Ectodermal cell (in vitro differentiated cells): ENCODE measurements around the gene MYL5.

Experiments used
- H3K27ac ChIP-seq: 2 replicates; pipeline ENCODE4 v1.7.0; 2013; ENCODE audit warnings: mild to moderate bottlenecking, low read depth, low read length; ENCODE audit not compliant: insufficient read depth, poor library complexity, severe bottlenecking
- H3K27me3 ChIP-seq: 2 replicates; pipeline ENCODE4 v1.7.0; 2013; ENCODE audit warnings: mild to moderate bottlenecking, low read length; ENCODE audit not compliant: insufficient read depth, control insufficient read depth, poor library complexity, severe bottlenecking
- H3K36me3 ChIP-seq: one replicate; pipeline ENCODE4 v1.7.0; 2013; ENCODE audit warnings: low read length; ENCODE audit not compliant: control insufficient read depth, insufficient read depth
- H3K4me1 ChIP-seq: one replicate; pipeline ENCODE4 v1.7.0; 2013; ENCODE audit warnings: low read length; ENCODE audit not compliant: control insufficient read depth, insufficient read depth
- H3K4me3 ChIP-seq: 2 replicates; pipeline ENCODE4 v1.7.0; 2013; ENCODE audit warnings: low read depth, low read length, control low read depth; ENCODE audit not compliant: insufficient read depth
- H3K9me3 ChIP-seq: 2 replicates; pipeline ENCODE4 v1.7.0; 2013; ENCODE audit warnings: mild to moderate bottlenecking, low read length, moderate library complexity; ENCODE audit not compliant: control insufficient read depth
- WGBS, 2 experiments: methylation state at CpG; one replicate each; pipeline ENCODE4 v1.1.7; 2013; ENCODE audit warnings: missing lambda C conversion rate in 2 of 2; 5-methylcytosine and 5-hydroxymethylcytosine counted together

MYL5 gene

GRCh38 chr4:673349-674091, 822 bp upstream of the MYL5 start:
- no peak overlapping the region for H3K27ac ChIP-seq
- no peaks in the 10 kb centered on the region for H3K9me3 ChIP-seq
- 8 to 9% methylated on average over 55 of the region's 55 CpGs for WGBS, 2 experiments
- peaks cover 13% of the 10 kb centered on the region for H3K36me3 ChIP-seq
- H3K4me3 ChIP-seq, result peak overlapping the region; percentile 94
- no peaks in the 10 kb centered on the region for H3K27me3 ChIP-seq
- H3K4me1 ChIP-seq, result peaks cover 10% of the 10 kb centered on the region

DNA sequence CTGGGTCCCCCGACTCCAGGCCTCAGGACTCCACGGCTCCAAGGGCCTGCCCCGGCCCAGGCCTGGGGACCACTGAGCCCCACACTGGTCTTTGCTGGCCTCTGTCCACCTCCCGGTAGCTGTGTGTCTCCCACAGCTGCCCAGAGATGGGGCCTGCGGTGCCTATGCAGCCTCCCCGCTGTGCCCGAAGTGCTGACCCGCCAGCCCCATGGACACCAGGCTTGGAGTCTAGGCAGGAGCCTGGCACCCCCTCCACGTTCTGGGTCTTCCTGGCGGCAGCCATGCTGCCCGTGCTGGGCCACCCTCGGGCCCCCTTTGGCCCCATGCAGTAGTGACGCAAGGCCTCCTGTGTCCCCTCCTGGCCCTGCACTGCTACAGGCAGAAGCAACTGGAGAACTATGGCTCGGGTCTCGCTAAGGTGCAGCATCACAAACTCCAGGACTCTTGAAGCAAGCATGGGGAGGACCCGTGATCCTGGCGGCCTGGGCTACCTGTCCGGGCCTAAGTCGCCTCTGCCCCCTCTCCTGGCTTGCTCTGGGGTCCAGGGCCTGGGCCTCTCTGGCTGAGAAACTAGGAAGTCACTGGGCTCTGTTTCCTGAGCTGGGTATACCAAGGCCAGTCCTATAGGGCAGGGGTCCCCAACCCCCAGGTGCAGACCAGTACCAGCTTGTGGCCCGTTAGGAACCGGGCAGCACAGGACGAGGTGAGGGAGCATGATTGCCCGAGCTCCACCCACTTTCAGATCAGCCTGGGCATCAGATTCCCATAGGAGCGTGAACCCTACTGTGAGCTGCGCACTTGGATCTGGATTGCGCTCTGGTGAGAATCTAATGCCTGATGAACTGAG, 917 bp downstream of the MYL5 start:
- Histone ChIP-seq H3K36me3 (peaks cover 13% of the 10 kb centered on the region), H3K4me3 (peak overlapping the region; percentile 94), H3K27me3 (peaks cover 5% of the 10 kb centered on the region), H3K4me1 (peaks cover 10% of the 10 kb centered on the region), H3K9me3 (no peaks in the 10 kb centered on the region), H3K27ac (no peak overlapping the region)
- WGBS, 2 experiments, result 86% methylated on average over 26 of the region's 26 CpGs

- Histone ChIP-seq H3K4me3 (no peak overlapping the region), H3K36me3 (peaks cover 13% of the 10 kb centered on the region), H3K4me1 (peaks cover 10% of the 10 kb centered on the region), H3K27me3 (peaks cover 12% of the 10 kb centered on the region), H3K27ac (no peak overlapping the region), H3K9me3 (no peaks in the 10 kb centered on the region)
- 91 to 92% methylated on average over 19 of the region's 19 CpGs for WGBS, 2 experiments
Observed at GRCh38 chr4:675980-676870, 1.9 kb downstream of the MYL5 start.

GRCh38 chr4:676871-677235, 2.5 kb downstream of the MYL5 start:
- Histone ChIP-seq H3K27me3 (peaks cover 12% of the 10 kb centered on the region), H3K36me3 (peaks cover 13% of the 10 kb centered on the region), H3K27ac (no peak overlapping the region), H3K9me3 (no peaks in the 10 kb centered on the region), H3K4me3 (no peak overlapping the region), H3K4me1 (peaks cover 10% of the 10 kb centered on the region)
- whole genome bisulfite sequencing, 2 experiments, result 88 to 90% methylated on average over 8 of the region's 8 CpGs

DNA sequence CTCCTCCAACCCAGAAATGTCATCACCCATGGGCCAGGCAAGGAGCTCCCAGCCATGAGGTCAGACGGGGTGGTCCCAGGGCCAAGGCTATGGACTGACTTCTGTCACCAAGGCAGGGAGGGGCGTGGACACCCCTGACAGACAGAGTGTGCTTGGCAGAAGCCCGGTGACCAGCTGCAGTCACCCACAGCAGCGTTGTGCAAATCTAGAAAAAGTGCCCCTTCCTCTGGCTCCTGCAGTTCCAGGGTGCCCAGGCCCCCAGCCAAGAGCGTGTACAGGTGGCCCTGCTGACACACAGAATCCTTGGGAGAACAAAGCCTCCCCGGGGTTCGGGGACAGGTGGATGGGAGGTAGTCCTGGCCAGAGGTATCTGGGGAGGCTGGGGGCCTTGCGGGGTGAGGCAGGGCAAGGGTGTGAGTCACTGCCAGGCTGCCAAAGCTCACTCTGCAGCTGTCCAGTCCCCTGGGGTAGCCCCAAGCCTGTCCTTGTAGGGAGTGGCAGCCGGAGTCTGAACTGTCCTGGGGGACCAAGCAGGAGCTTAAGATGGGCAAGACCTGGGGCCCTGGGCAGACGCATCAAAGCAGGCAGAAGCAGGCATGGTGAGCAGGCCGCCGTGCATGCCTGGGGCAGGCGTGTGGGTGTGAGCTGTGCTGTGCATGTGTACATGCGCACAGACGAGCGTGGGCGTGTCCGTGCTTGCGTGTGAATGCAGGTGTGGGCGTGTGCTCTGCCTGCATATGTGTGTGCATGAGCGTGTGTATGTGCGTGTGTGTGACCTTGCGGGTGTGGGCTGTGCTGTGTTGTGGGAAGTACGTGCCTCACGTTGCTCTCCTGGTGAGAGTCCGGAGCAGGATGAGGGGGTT, 3.3 kb downstream of the MYL5 start:
- H3K4me3 ChIP-seq, result no peak overlapping the region
- 91% methylated on average over 26 of the region's 26 CpGs for WGBS, 2 experiments

DNA sequence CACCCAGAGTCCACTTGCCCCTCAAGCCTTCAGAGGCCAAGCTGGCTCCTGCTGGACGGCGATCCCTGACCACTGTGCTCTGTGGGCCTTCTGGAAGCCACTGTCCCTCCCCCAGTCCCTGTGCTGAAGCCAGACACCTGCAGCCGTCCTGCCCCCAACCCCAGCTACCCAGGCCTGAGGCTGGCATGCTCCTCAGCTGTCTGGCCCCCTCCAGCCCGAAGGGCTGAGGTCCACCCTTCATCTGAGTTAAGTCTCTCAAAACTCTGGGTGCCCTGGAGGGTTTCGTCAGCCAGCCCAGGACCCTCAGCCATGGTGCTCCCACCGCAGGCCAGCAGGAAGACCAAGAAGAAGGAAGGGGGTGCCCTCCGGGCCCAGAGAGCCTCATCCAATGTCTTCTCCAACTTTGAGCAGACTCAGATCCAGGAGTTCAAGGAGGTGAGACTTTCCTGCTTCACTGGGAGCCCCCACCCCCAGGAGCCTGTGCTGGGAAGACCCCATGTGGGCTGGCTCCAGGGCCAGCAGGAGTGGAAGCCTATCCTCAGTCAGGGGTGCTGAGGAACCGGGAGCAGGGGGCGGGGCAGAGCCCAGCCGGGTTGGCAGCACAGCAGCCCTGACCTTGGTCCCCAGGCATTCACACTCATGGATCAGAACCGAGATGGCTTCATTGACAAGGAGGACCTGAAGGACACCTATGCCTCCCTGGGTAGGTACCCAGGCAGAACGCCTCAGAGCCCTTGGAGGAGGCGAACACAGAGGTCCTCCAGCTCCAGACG, 4.2 kb downstream of the MYL5 start:
- Histone ChIP-seq H3K27ac (no peak overlapping the region), H3K9me3 (no peaks in the 10 kb centered on the region), H3K36me3 (no peaks in the 10 kb centered on the region), H3K4me3 (no peak overlapping the region), H3K4me1 (peaks cover 5% of the 10 kb centered on the region), H3K27me3 (peaks cover 12% of the 10 kb centered on the region)
- 86 to 90% methylated on average over 14 of the region's 14 CpGs for WGBS, 2 experiments

More for the DNA sequence above, 3.3 kb downstream of the MYL5 start:
- H3K9me3 ChIP-seq, result no peaks in the 10 kb centered on the region
- peaks cover 10% of the 10 kb centered on the region for H3K4me1 ChIP-seq
- no peak overlapping the region for H3K27ac ChIP-seq
- H3K36me3 ChIP-seq, result peaks cover 5% of the 10 kb centered on the region
- peaks cover 12% of the 10 kb centered on the region for H3K27me3 ChIP-seq

DNA sequence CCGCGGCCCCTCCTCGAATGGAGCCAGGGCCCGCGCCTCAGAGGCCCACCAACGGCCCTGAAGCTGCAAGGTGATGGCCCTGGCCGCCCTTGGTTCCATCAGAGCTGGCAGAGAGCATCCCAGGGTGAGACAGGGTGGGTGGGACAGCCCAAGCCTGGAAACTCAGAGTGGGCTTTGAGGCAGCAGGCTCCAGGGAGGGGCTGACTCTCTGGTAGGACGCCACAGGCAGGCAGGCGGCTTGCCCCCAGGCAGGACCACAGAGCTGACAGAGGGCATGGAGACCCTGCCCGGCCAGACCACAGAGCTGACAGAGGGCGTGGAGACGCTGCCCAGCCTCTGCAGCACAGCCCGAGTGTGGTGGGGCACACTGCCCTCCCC, 4.8 kb downstream of the MYL5 start:
- no peaks in the 10 kb centered on the region for H3K36me3 ChIP-seq
- no peak overlapping the region for H3K27ac ChIP-seq
- H3K4me3 ChIP-seq, result no peak overlapping the region
- no peaks in the 10 kb centered on the region for H3K9me3 ChIP-seq
- peaks cover 12% of the 10 kb centered on the region for H3K27me3 ChIP-seq
- WGBS, 2 experiments, result 91 to 94% methylated on average over 13 of the region's 13 CpGs
- H3K4me1 ChIP-seq, result peaks cover 5% of the 10 kb centered on the region

DNA sequence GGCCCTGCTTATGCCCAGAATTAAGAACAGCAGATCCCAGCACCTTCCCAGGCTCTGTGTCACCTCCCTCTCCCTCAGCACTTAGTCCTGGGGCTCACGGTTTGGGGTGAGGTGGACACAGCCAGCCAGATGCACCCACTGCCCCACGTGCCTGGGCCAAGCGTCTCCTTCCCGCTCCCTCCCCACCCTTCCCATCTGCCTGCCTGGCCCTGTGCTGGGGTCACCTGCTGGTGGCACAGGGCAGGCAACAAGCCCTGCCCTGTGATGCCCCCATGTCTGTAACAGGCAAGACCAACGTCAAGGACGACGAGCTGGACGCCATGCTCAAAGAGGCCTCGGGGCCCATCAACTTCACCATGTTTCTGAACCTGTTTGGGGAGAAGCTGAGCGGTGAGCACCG, 5.3 kb downstream of the MYL5 start:
- Histone ChIP-seq H3K4me3 (no peak overlapping the region), H3K4me1 (peaks cover 5% of the 10 kb centered on the region), H3K9me3 (no peaks in the 10 kb centered on the region), H3K27me3 (peaks cover 12% of the 10 kb centered on the region), H3K27ac (no peak overlapping the region), H3K36me3 (no peaks in the 10 kb centered on the region)
- 87 to 89% methylated on average over 11 of the region's 11 CpGs for WGBS, 2 experiments

GRCh38 chr4:680091-680490, 5.7 kb downstream of the MYL5 start:
- peaks cover 3% of the 10 kb centered on the region for H3K4me1 ChIP-seq
- H3K36me3 ChIP-seq, result no peaks in the 10 kb centered on the region
- no peak overlapping the region for H3K4me3 ChIP-seq
- peaks cover 12% of the 10 kb centered on the region for H3K27me3 ChIP-seq
- no peak overlapping the region for H3K27ac ChIP-seq
- H3K9me3 ChIP-seq, result no peaks in the 10 kb centered on the region
- WGBS, 2 experiments, result 88 to 90% methylated on average over 9 of the region's 9 CpGs
